H1 (cell line): ENCODE measurements around the gene SLC46A3. TPM values are rescaled to one million over a fixed set of nuclear protein-coding genes. Genes with fewer than 3 reads are reported as not detected.
A peak's percentile ranks its signal among the peaks of the same experiment; 100 is the strongest.

Experiments
- CTCF ChIA-PET: fragments of 300-600 bp; sonication (Branson Sonifier 250); formaldehyde crosslinking; loops from one replicate; lab custom pipeline; 2021; ENCODE audit not compliant: partially characterized antibody; lab: Charles Lee
- POLR2A ChIA-PET: fragments of 300-600 bp; sonication (Branson Sonifier 250); formaldehyde crosslinking; loops from one replicate; lab custom pipeline; 2021; ENCODE audit warnings: inconsistent platforms; ENCODE audit not compliant: partially characterized antibody; lab: Charles Lee
- DNase-seq, 2 experiments: peaks; one replicate each; pipeline versions ENCODE4 v3.0.0 to v3.0.0-alpha.2; 2010 to 2022; ENCODE audit warnings: low spot score in 2 of 2, low read depth in 1 of 2, mixed read lengths in 1 of 2
- FAIRE-seq: peaks from 2 replicates; lab custom pipeline; 2011; peaks lifted over from hg19 to GRCh38; lab: Jason Lieb, UNC
- H2AFZ ChIP-seq: 2 replicates; pipeline ENCODE4 v1.8.1; 2012; ENCODE audit warnings: low read length, inconsistent platforms
- H2AK5ac ChIP-seq: 2 replicates; pipeline ENCODE4 v1.6.1; 2013; ENCODE audit warnings: low read depth, low read length
- H2BK120ac ChIP-seq: replicated peaks from 2 replicates; pipeline ENCODE3; 2013; ENCODE audit warnings: low read depth, low read length, inconsistent platforms
- H2BK12ac ChIP-seq: 2 replicates; pipeline ENCODE4 v1.6.1; 2013; ENCODE audit warnings: low read depth, low read length
- H2BK15ac ChIP-seq: 2 replicates; pipeline ENCODE4 v1.6.1; 2013; ENCODE audit warnings: low read length
- H2BK20ac ChIP-seq: 2 replicates; pipeline ENCODE4 v1.6.1; 2013; ENCODE audit warnings: low read length
- H2BK5ac ChIP-seq: 2 replicates; pipeline ENCODE4 v1.6.1; 2013; ENCODE audit warnings: low read depth, low read length
- H3K14ac ChIP-seq: 2 replicates; pipeline ENCODE4 v1.6.1; 2013; ENCODE audit warnings: inconsistent platforms; ENCODE audit not compliant: insufficient read length
- H3K18ac ChIP-seq: 2 replicates; pipeline ENCODE4 v1.6.1; 2013; ENCODE audit warnings: low read length; ENCODE audit errors: extremely low read depth
- H3K23ac ChIP-seq: 2 replicates; pipeline ENCODE4 v1.6.1; 2013; ENCODE audit warnings: inconsistent platforms; ENCODE audit not compliant: insufficient read length
- H3K23me2 ChIP-seq: 2 replicates; pipeline ENCODE4 v1.6.1; 2013; ENCODE audit warnings: low read depth, low read length
- H3K27ac ChIP-seq: 2 replicates; pipeline ENCODE4 v1.6.1; 2011; ENCODE audit warnings: low read depth, low read length, inconsistent platforms
- H3K27me3 ChIP-seq, 4 experiments: replicated peaks in 1 of 4; 1 replicate in 1 of 4; 2 replicates in 3 of 4; pipeline versions ENCODE4 v1.6.1 to v1.8.1; 2011 to 2013; ENCODE audit warnings: low read length in 3 of 4, mild to moderate bottlenecking in 3 of 4, inconsistent platforms in 2 of 4, mixed read lengths in 2 of 4, moderate library complexity in 1 of 4; ENCODE audit not compliant: control insufficient read depth in 3 of 4, insufficient read depth in 3 of 4; ENCODE audit errors: extremely low read depth in 1 of 4
- H3K36me3 ChIP-seq, 4 experiments: 2 replicates each; pipeline versions ENCODE4 v1.6.1 to v1.8.1; 2011 to 2013; ENCODE audit warnings: mild to moderate bottlenecking in 4 of 4, low read length in 3 of 4, moderate library complexity in 2 of 4, control low read depth in 1 of 4, inconsistent platforms in 1 of 4; ENCODE audit not compliant: insufficient read depth in 4 of 4, control insufficient read depth in 2 of 4
- H3K4ac ChIP-seq: replicated peaks from 2 replicates; pipeline ENCODE3; 2013; ENCODE audit warnings: low read length, low read depth, mixed read lengths, inconsistent platforms; ENCODE audit not compliant: insufficient read length
- H3K4me1 ChIP-seq, 4 experiments: replicated peaks in 1 of 4; 1 replicate in 1 of 4; 2 replicates in 3 of 4; pipeline versions ENCODE4 v1.6.1 to v1.8.1; 2011 to 2013; ENCODE audit warnings: low read length in 3 of 4, inconsistent platforms in 2 of 4, mixed read lengths in 1 of 4; ENCODE audit not compliant: insufficient read depth in 4 of 4, control insufficient read depth in 3 of 4
- H3K4me2 ChIP-seq, 2 experiments: 2 replicates each; pipeline versions ENCODE4 v1.6.1 to v1.8.1; 2011 to 2013; ENCODE audit warnings: low read depth in 2 of 2, low read length in 2 of 2, control low read depth in 1 of 2, inconsistent platforms in 1 of 2, mild to moderate bottlenecking in 1 of 2; ENCODE audit not compliant: insufficient read depth in 1 of 2
- H3K4me3 ChIP-seq, 4 experiments: fragments of 200-600, 300-600 bp in 1 of 4; sonication (generic), shearing (Covaris generic), sonication (Bioruptor Twin) in 1 of 4; 2 replicates each; pipeline versions ENCODE4 v1.5.1 to v1.8.1; 2011 to 2016; ENCODE audit warnings: low read length in 4 of 4, low read depth in 3 of 4, control low read depth in 2 of 4, inconsistent platforms in 2 of 4, mild to moderate bottlenecking in 2 of 4, mixed read lengths in 1 of 4, moderate library complexity in 1 of 4; ENCODE audit not compliant: insufficient read depth in 2 of 4; ENCODE audit errors: extremely low read depth in 1 of 4
- H3K56ac ChIP-seq: replicated peaks from 2 replicates; pipeline ENCODE3; 2013; ENCODE audit warnings: low read depth, mild to moderate bottlenecking, mixed read lengths, low read length, inconsistent platforms; ENCODE audit not compliant: insufficient read length
- H3K79me1 ChIP-seq: 2 replicates; pipeline ENCODE4 v1.6.1; 2013; ENCODE audit warnings: low read depth, low read length, control low read depth
- H3K79me2 ChIP-seq, 2 experiments: 2 replicates each; pipeline versions ENCODE4 v1.6.1 to v1.8.1; 2012 to 2013; ENCODE audit warnings: low read length in 2 of 2, mild to moderate bottlenecking in 2 of 2, inconsistent platforms in 1 of 2; ENCODE audit not compliant: insufficient read depth in 2 of 2, control insufficient read depth in 1 of 2
- H3K9ac ChIP-seq, 4 experiments: replicated peaks in 1 of 4; 1 replicate in 1 of 4; 2 replicates in 3 of 4; pipeline versions ENCODE4 v1.6.1 to v1.8.1; 2011 to 2013; ENCODE audit warnings: low read depth in 3 of 4, low read length in 3 of 4, control low read depth in 2 of 4, mild to moderate bottlenecking in 2 of 4, moderate library complexity in 2 of 4, inconsistent platforms in 1 of 4; ENCODE audit errors: extremely low read depth in 1 of 4
- H3K9me3 ChIP-seq, 2 experiments: 2 replicates each; pipeline versions ENCODE4 v1.6.1 to v1.8.1; 2012 to 2013; ENCODE audit warnings: mild to moderate bottlenecking in 2 of 2, moderate library complexity in 2 of 2, control low read depth in 1 of 2, inconsistent platforms in 1 of 2, low read depth in 1 of 2, low read length in 1 of 2, mixed read lengths in 1 of 2; ENCODE audit not compliant: insufficient read depth in 2 of 2
- H4K20me1 ChIP-seq, 2 experiments: replicated peaks in 1 of 2; 2 replicates each; pipeline versions ENCODE3 to v1.8.1; 2011 to 2013; ENCODE audit warnings: inconsistent platforms in 2 of 2, low read length in 2 of 2, mild to moderate bottlenecking in 1 of 2; ENCODE audit not compliant: insufficient read depth in 2 of 2, control insufficient read depth in 1 of 2
- H4K5ac ChIP-seq: 2 replicates; pipeline ENCODE4 v1.6.1; 2013; ENCODE audit warnings: low read length, low read depth, mixed read lengths, inconsistent platforms; ENCODE audit not compliant: insufficient read length
- H4K8ac ChIP-seq: 2 replicates; pipeline ENCODE4 v1.8.0; 2013; ENCODE audit warnings: mild to moderate bottlenecking, moderate library complexity, low read length, inconsistent platforms; ENCODE audit not compliant: insufficient read depth; ENCODE audit errors: extremely low read depth
- H4K91ac ChIP-seq: replicated peaks from 2 replicates; pipeline ENCODE3; 2013; ENCODE audit warnings: low read length, mixed read lengths, inconsistent platforms; ENCODE audit not compliant: insufficient read length
- CREB1 ChIP-seq: IDR thresholded peaks from 2 replicates; pipeline ENCODE4 v1.6.1; 2012; ENCODE audit warnings: inconsistent platforms
- GABPA ChIP-seq: IDR thresholded peaks from 2 replicates; pipeline ENCODE4 v1.6.1; 2011; ENCODE audit warnings: mild to moderate bottlenecking, low read length, moderate library complexity, borderline replicate concordance; ENCODE audit not compliant: insufficient read depth
- GTF2F1 ChIP-seq: IDR thresholded peaks from 2 replicates; pipeline ENCODE4 v1.6.1; 2012; ENCODE audit warnings: low read depth, low read length, improper control_type of control experiment, borderline replicate concordance
- JUN ChIP-seq: IDR thresholded peaks from 2 replicates; pipeline ENCODE4 v1.6.1; 2011; ENCODE audit warnings: low read depth, mild to moderate bottlenecking, improper control_type of control experiment, low read length
- NRF1 ChIP-seq: IDR thresholded peaks from 2 replicates; pipeline ENCODE4 v1.6.1; 2011; ENCODE audit warnings: mild to moderate bottlenecking, low read depth, low read length, improper control_type of control experiment
- RBBP5 ChIP-seq: IDR thresholded peaks from 2 replicates; pipeline ENCODE4 v1.7.1; 2012; ENCODE audit warnings: low read depth, mild to moderate bottlenecking, inconsistent platforms, low read length, moderate library complexity, borderline replicate concordance
- RFX5 ChIP-seq: IDR thresholded peaks from 2 replicates; pipeline ENCODE4 v1.6.1; 2011; ENCODE audit warnings: low read depth, low read length, improper control_type of control experiment, borderline replicate concordance
- SIX5 ChIP-seq: IDR thresholded peaks from 2 replicates; pipeline ENCODE4 v1.6.1; 2011; ENCODE audit warnings: mild to moderate bottlenecking, low read depth, low read length
- SP2 ChIP-seq: IDR thresholded peaks from 2 replicates; pipeline ENCODE4 v1.6.1; 2012; ENCODE audit warnings: mild to moderate bottlenecking, low read length, inconsistent platforms
- SUZ12 ChIP-seq: fragments of 200-600 bp; sonication (generic); IDR thresholded peaks from 2 replicates; pipeline ENCODE4 v1.6.1; 2012; ENCODE audit warnings: mild to moderate bottlenecking, inconsistent platforms, low read length, moderate library complexity, mixed read lengths
- TBP ChIP-seq: IDR thresholded peaks from 2 replicates; pipeline ENCODE4 v1.6.1; 2011; ENCODE audit warnings: low read depth, low read length, improper control_type of control experiment
- WGBS, 2 experiments: shearing (Covaris generic) in 1 of 2; methylation state at CpG; one replicate each; pipeline versions ENCODE4 v1.1.6 to v1.1.7; 2013 to 2015; ENCODE audit warnings: low lambda C conversion rate in 2 of 2, mixed read lengths in 2 of 2, inconsistent platforms in 1 of 2, low coverage in 1 of 2, missing lambda C conversion rate in 1 of 2; ENCODE audit not compliant: insufficient replicate concordance in 2 of 2, insufficient coverage in 1 of 2, insufficient read length in 1 of 2; ENCODE audit errors: extremely low coverage in 1 of 2, missing lambda C conversion rate in 1 of 2; 5-methylcytosine and 5-hydroxymethylcytosine counted together
- polyA plus RNA-seq, 7 experiments: library from polyadenylated mRNA; depleted of rRNA in 3 of 7; stranded (reverse) in 5 of 7; unstranded in 2 of 7; fragments of >200 nt in 5 of 7; fragments of 200-250 nt in 2 of 7; gene quantifications; 1 replicate in 5 of 7; 2 replicates in 1 of 7; 4 replicates in 1 of 7; pipeline versions ENCODE4 v1.2.1 to v1.2.3, GENCODE V29; 2011 to 2013; ENCODE audit warnings: missing spikeins in 2 of 7, mixed read lengths in 2 of 7
- total RNA-seq: library from RNA; stranded (reverse); fragmentation: NEBNext Ultra II Directional; extraction: Animal tissue kit (Norgen Biotek cat#: 25700); gene quantifications from 2 replicates; pipeline ENCODE4 v1.2.1, GENCODE V29; 2021
- TF ChIP-seq, protein P1 (sequence below): IDR thresholded peaks from 2 replicates; pipeline ENCODE4 v1.6.1; 2011; ENCODE audit warnings: low read depth, mild to moderate bottlenecking, low read length; ENCODE audit not compliant: insufficient read depth
- TF ChIP-seq, protein P2 (sequence below): IDR thresholded peaks from 2 replicates; pipeline ENCODE4 v1.6.1; 2011; ENCODE audit warnings: low read length, improper control_type of control experiment

Gene SLC46A3
- total and polyA plus RNA-seq, 2 of the 8 experiments (the other 6 are each of a cell fraction or from before 2014, with no cell fraction given) = 0.39 to 0.67 TPM

DNA sequence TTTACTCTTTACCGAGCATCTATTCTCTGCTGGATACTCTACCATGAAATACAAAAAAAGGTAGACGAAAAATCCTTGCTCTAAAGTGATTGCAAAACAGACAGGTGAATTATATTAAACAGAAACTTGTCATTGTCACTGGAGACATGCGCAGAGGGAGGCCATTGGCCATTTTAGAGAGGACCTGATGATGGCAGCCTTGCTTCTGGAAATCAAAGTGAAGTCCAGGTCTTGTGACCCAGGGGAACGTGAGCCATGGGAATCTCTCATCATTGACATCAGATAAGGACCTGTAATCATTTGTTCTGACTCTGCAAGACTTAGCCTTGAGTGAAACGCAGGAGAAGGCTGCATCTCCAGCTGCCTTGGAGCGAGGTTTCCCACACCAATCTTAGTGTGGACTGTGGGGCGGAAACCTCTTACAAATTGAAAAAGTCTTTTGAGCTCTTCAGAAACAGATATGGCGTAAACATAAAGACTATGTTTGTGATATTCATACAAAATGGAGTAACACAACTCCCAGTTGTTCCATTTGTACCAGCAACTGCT lies 16.8 kb upstream of the SLC46A3 start:
- H3K18ac ChIP-seq = no peak overlapping the region
- no peak overlapping the region for H2BK12ac ChIP-seq
- no peak overlapping the region for H2BK5ac ChIP-seq
- no peak overlapping the region for H2BK20ac ChIP-seq
- no peak overlapping the region for H4K91ac ChIP-seq
- no peak overlapping the region for H4K8ac ChIP-seq
- no peaks in the 10 kb centered on the region for H3K23me2 ChIP-seq
- POLR2A ChIA-PET = interaction anchor here (1.0 kb wide), 1 partner anchor 8 kb away, joined by 3 read pairs; no protein-coding TSS in a partner anchor
- no peaks in the 10 kb centered on the region for H3K79me2 ChIP-seq
- H2AFZ ChIP-seq = peak overlapping the region; percentile 45; the same call in 1 of the 2 replicates
- no peak overlapping the region for H3K4me3 ChIP-seq
- peak in 1 of 2 experiments; percentile 10 for DNase-seq
- no peak overlapping the region for H3K9ac ChIP-seq
- H3K23ac ChIP-seq = no peak overlapping the region
- WGBS, 2 experiments = 88% methylated on average over 8 of the region's 8 CpGs; no CpG with 5 or more reads in 1 of the 2 experiments
- no peak overlapping the region for H4K5ac ChIP-seq
- no peak overlapping the region for H3K27ac ChIP-seq
- no peak for FAIRE-seq
- H3K4ac ChIP-seq = no peak overlapping the region
- no peaks in the 10 kb centered on the region for H3K9me3 ChIP-seq
- CTCF ChIA-PET = interaction anchor here (1.4 kb wide), 1 partner anchor 78 kb away, joined by 4 read pairs; no protein-coding TSS in a partner anchor
- H3K79me1 ChIP-seq = no peaks in the 10 kb centered on the region
- no peak overlapping the region for H2AK5ac ChIP-seq
- no peak overlapping the region for H3K4me2 ChIP-seq
- H3K27me3 ChIP-seq = no peaks in the 10 kb centered on the region
- no peak overlapping the region for H3K56ac ChIP-seq
- no peaks in the 10 kb centered on the region for H3K4me1 ChIP-seq
- H3K36me3 ChIP-seq = no peaks in the 10 kb centered on the region
- H2BK120ac ChIP-seq = no peak overlapping the region
- no peak overlapping the region for H3K14ac ChIP-seq
- H2BK15ac ChIP-seq = no peak overlapping the region
- H4K20me1 ChIP-seq = no peaks in the 10 kb centered on the region
- TF ChIP-seq SIX5 (no peak), RFX5 (no peak), TBP (no peak), CREB1 (no peak), RBBP5 (no peak), NRF1 (no peak), SUZ12 (no peak), JUN (no peak), SP2 (no peak), GABPA (no peak), GTF2F1 (no peak)
- TF ChIP-seq, protein P1, sequence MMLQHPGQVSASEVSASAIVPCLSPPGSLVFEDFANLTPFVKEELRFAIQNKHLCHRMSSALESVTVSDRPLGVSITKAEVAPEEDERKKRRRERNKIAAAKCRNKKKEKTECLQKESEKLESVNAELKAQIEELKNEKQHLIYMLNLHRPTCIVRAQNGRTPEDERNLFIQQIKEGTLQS = no peak
- TF ChIP-seq, protein P2, sequence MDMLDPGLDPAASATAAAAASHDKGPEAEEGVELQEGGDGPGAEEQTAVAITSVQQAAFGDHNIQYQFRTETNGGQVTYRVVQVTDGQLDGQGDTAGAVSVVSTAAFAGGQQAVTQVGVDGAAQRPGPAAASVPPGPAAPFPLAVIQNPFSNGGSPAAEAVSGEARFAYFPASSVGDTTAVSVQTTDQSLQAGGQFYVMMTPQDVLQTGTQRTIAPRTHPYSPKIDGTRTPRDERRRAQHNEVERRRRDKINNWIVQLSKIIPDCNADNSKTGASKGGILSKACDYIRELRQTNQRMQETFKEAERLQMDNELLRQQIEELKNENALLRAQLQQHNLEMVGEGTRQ = no peak
